GM12872 (cell line): ENCODE results near the gene FRMD8.

ENCODE experiments used
- TF ChIP-seq, protein P1 (sequence below): IDR thresholded peaks from 3 replicates; pipeline ENCODE4 v1.5.1; 2011; ENCODE audit warnings: low read depth, mild to moderate bottlenecking, low read length, moderate library complexity; ENCODE audit not compliant: insufficient read depth

Gene FRMD8

DNA sequence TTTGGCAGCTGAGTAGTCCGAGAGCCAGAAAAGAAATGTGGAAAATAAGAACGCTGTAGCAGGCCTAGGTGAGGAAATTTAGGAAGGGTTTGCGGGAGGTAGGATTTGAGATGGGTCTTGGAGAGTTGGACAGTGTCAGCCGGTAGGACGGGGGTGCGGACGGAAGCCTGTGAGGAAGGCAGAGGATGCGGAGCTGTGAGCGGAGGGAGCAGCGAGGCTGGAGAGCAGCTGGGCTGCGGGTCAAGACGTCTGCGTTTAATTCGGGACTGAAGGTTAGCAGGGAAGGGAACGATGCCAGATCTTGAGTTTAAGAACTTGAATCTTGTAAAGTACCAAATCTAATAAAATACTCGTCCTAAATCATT lies 32.6 kb upstream of the FRMD8 start:
- TF ChIP-seq, protein P1, sequence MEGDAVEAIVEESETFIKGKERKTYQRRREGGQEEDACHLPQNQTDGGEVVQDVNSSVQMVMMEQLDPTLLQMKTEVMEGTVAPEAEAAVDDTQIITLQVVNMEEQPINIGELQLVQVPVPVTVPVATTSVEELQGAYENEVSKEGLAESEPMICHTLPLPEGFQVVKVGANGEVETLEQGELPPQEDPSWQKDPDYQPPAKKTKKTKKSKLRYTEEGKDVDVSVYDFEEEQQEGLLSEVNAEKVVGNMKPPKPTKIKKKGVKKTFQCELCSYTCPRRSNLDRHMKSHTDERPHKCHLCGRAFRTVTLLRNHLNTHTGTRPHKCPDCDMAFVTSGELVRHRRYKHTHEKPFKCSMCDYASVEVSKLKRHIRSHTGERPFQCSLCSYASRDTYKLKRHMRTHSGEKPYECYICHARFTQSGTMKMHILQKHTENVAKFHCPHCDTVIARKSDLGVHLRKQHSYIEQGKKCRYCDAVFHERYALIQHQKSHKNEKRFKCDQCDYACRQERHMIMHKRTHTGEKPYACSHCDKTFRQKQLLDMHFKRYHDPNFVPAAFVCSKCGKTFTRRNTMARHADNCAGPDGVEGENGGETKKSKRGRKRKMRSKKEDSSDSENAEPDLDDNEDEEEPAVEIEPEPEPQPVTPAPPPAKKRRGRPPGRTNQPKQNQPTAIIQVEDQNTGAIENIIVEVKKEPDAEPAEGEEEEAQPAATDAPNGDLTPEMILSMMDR = no peak

DNA sequence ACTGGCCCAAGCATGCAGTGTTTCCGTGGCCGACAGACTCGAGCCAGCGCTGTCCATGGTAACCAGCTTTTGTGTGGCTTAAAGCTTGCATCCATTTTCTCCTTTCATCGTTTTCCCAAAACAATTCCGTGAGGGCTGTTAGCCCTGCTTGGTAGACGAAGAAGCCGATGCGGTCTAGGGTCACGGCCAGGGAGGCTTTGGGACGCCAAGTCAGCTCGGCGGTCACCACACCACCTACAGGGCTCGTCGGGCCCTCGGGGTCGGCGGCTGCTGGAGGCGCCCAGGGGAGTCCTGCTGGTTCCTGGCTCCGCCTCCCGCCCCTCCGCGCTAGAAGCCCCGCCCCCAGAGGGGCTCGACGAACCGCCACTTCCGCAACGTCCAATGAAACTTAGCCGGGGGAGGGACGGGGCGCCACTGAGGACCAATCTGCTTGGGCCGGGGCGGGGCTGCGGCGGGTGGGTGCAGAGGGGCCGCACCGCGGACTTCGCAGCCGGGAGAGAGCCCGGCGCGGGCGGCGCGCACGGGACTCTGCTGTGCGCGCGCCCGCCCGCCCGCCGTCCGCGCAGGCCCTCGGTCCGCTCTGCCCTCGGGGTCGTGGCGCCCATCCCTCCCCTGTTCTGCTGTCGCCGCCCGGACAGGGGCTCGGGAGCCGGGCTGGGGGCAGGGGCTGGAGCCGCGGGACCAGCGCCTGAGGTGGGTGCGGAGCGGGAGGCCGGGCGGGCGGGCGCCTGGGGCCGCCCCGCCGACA lies 32.0 kb upstream of the FRMD8 start, which contains the start of gene TIGD3:
Gene TIGD3, plus strand, starts transcription at position 487 of the 748 bp plus-strand sequence. CDS start 1,058 bp downstream, outside the sequence.
- TF ChIP-seq, protein P1 = no peak

DNA sequence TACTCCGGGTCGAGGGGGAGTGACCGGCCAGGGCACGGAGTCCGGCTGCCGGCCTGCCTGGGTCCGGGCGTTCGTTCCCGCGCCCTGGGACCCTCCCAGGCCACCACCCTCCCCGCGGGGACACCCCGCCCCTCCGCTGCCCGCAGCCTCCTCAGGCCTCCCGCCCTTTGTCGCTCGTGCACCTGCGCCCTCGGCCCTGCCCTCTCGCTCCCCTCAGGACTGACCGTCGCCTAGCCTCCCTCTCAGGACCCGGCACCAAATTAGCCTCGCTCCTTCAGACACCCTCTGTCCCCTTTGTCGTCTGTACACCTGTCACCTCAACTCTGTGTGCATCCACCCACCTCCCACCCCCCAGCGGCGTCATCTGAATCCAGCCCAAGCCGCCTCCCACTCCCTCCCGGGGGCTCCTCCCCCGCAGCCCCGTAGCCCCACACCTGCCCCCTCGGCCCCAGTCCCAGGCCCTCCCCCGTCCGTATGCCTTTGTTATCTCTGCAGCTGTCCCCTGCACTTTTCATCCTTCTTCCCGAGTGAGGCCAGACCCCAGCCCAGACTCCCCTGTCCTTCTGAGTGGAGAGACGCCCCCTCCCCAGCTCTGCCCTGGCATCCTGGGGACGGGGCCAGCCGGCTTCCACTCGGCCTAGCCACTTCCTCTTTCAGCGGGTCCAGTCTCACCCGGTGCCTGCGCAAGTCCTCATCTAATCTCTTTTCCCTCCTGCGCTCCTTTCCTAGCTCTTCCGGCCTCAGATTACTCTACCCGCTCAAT lies 31.2 kb upstream of the FRMD8 start:
- TF ChIP-seq, protein P1 = no peak

DNA sequence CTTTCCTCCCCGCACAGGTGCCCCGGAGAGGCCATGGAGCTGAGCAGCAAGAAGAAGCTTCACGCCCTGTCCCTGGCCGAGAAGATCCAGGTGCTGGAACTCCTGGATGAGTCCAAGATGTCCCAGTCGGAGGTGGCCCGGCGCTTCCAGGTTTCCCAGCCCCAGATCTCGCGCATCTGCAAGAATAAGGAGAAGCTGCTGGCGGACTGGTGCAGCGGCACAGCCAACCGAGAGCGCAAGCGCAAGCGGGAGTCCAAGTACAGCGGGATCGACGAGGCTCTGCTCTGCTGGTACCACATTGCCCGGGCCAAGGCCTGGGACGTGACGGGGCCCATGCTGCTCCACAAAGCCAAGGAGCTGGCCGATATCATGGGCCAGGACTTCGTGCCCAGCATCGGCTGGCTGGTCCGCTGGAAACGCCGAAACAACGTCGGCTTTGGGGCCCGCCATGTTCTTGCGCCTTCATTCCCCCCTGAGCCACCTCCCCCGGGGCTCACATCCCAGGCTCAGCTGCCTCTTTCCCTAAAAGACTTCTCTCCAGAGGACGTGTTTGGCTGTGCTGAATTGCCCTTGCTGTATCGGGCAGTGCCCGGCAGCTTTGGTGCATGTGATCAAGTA lies 30.6 kb upstream of the FRMD8 start:
- TF ChIP-seq, protein P1 = no peak

DNA sequence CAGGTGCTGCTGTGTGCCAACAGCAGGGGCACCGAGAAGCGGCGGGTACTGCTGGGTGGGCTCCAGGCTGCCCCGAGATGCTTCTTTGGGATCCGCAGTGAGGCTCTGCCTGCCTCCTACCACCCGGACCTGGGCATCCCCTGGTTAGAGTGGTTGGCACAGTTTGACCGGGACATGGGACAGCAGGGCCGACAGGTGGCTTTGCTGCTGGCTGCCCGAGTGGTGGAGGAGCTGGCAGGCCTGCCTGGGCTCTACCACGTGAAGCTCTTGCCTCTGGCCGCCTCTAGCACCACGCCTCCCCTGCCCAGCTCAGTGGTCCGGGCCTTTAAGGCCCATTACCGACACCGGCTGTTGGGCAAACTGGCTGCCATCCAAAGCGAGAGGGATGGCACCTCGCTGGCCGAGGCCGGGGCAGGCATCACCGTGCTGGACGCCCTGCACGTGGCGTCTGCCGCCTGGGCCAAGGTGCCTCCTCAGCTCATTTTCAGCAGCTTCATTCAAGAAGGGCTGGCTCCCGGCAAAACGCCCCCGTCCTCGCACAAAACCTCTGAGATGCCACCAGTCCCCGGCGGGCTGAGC lies 30.0 kb upstream of the FRMD8 start:
- TF ChIP-seq, protein P1 = no peak

DNA sequence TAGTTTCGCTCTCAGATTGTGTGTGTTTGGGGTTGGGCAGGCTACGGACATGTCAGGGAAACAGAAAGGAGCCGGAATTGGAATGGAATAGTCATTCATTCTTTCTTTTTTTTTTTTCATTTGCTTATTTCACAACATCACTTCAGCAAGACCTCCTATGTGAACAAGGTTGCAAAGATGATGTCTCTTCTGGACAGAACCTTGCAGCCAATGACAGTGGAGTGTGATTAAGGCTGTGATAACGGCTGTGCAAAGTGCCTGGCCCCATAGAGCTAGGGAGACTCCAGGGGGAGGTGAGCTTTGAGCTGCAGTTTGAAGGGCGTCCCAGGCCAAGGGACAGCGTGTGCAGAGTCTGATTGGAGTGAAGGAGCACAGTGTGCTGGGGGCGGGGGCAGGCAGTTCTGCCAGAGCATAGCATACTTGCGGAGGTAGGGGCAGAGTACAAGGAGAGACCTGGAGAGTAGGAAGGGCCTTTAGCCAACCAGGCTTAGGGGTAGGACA lies 28.5 kb upstream of the FRMD8 start:
- TF ChIP-seq, protein P1 = no peak
